GM11168 (cell line): ENCODE data around the gene NUP205.

Source experiments
- in situ Hi-C: fragments of 300-500 bp; cut with MboI; formaldehyde crosslinking; loops from one replicate; pipeline ENCODE4 v1.12.0; 2022; ENCODE audit warnings: low sequenced_read_pairs; ENCODE audit not compliant: unreplicated experiment

The NUP205 gene

DNA sequence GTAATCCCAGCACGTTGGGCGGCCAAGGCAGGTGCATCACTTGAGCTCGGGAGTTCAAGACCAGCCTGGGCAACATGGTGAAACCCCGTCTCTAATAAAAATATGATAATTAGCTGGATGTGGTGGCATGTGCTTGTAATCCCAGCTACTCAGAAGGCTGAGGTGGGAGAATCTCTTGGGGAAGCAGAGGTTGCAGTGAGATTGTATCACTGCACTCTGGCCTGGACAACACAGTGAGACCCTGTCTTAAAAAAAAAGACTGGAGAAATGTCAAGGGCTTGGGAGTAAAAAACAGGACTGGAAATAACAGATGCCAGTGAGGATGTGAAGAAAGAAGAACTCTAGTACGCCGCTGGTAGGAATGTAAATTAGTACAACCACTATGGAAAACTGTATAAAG, 16.7 kb upstream of the NUP205 start:
- in situ Hi-C loops: no loop called here

DNA sequence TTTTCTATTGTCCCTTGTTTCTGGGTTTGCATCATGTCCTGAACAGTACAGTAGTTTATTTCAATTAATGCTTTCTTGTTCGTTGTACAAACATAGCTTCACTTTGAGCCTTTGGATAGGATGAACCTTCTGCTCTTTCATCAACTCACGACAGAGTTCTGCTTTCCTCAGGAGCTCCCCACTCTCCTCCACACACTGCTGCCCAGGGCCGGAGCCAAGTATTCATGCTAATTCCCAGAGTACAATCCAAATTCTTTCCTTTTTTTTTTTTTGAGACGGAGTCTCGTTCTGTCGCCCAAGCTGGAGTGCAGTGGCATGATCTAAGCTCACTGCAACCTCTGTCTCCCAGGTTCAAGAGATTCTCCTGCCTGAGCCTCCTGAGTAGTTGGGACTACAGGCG, 7.5 kb upstream of the NUP205 start:
- in situ Hi-C loops: no loop called here

DNA sequence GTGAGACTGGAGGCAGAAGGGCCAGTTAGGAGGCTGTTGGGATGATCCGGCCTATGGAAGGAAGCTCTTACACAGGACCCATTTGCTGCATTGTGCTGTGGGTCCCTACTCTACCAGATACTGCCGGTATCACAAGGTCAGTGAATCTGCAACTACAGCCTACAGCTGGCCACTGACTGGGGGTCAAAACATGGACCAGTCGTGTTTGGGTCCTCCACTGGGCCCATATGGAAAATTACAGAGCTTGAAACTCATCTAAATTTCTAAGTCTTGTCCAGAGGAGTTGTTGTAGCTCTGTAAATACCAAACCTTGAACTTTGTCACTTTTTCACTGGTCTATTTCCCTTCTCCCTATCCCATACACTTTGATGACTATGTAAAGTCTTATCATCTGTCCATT, 5.6 kb upstream of the NUP205 start:
- in situ Hi-C loops: no loop called here

DNA sequence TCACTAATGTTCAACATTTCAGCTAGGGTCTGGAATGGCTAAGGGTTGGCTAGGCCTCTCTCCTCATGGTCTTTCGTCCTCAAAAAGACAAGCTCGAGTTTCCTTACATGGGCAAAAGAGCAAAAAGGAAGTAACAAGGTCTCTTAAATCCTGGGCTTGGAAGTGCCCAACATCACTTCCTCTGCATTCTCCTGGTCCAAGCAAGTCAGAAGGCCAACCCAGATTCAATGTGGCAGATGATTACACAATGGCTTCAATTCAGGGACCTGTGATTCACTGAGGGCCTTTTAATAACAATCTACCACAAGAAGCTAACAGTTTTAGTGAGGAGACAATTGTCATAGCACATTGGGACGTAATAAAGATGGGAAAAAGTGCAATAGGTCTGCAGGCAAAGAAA, 4.4 kb upstream of the NUP205 start:
- in situ Hi-C loops: no loop called here

DNA sequence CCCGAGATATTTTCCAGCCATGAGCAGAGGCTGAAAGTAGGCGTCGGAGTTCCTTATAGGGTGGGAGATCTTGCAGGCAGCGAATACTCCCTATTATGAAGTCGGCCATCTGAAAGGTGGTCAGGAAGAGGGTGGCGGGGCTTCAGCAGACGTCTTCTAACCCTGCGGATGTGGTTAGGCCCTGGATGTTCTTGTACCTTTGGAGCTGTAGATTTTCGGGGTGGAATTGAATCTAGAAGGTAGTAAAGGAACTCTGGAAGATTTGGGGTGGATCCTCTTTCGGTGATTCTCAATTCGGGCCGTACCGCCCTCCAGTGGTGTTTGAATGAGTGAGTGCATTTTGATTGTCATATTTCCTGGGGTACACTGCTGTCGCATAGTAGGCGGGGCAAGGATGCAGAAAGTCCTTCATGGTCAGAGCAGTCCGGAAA, 635 bp downstream of the NUP205 start:
- in situ Hi-C loops: no loop called here

DNA sequence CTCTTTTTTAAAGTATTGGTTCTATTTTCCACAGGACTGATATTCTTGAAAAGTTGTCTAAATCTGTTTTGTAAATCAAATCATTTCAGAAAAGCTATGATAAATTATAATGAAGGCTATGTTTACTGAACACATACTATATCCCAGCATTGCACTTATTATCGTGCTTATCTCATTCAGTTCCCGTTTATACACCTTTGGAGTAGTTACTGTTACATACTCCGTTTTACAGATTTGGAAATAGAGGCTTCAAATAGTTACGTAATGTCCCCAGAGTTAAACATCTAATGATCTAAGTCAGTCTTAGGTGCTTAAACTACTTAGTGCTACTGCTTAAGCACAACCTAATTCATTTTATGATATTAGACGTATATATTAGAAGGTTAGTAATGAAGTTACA, 1.2 kb downstream of the NUP205 start:
- in situ Hi-C loops: no loop called here

DNA sequence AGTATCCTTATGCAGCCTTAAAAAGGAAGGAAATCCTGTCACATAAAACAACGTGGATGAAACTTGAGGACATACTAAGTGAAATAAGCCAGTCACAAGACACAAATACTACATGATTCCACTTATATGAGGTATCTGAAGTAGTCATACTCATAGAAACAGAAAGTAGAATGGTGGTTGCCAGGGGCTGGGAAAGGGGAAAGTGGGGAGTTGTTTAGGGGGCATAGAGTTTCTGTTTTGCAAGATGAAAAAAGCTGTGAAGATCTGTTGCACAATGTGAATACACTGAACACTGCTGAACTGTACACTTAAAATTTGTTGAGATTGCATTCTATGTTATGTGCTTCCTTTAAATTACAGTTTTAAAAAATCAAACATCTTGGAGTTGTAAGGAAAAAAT, 2.9 kb downstream of the NUP205 start:
- in situ Hi-C loops: no loop called here

DNA sequence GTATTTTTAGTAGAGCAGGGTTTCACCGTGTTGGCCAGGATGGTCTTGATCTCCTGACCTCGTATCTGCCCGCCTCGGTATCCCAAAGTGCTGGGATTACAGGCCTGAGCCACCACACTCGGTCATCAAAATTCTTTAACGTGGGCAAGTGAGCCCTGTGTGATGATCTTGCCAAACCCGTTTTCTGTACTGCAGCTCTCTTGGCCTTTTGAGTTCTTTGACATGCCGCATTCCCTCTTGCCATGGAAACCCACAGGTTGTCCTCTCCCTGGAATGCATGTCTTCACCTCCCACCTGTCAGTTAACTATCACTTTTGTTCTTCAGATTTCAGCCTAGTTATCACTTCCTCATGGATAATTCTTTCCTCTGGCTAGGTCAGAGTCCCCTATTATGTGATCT, 5.0 kb downstream of the NUP205 start:
- in situ Hi-C loops: no loop called here

DNA sequence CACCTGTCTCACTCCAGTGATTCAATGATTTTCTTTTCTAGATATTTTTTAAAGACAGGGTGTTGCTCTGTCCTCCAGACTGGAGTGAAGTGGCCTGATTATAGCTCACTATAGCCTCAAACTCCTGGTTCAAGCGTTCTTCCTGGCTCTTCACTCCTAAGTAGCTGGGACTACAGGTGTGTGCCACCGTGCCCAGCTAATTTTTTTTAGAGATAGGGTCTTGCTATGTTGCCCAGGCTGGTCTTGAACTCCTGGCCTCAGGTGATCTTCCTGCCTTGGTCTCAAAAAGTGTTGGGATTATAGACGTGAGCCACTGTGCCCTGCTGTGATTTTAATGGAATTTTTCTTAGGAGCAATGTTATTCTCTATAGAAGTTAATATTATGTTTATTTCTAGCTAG, 14.1 kb downstream of the NUP205 start:
- in situ Hi-C loops: no loop called here

DNA sequence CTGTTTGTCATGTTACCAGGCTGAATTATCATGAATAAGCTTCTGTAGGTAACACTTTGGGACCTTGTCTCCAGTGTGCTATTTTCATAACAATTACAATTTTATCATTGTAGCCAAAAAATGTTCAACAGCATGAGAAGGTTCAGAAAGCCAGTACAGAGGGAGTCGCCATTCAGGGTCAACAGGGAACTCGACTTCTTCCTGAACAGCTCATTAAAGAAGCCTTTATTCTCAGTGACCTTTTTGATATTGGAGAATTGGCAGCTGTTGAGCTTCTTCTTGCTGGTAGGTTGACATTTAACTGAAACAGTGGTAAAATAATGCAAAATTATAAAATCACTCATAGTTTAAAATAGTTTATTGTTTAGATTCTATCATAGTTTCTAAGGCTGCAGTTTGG, 15.8 kb downstream of the NUP205 start:
- in situ Hi-C loops: no loop called here

DNA sequence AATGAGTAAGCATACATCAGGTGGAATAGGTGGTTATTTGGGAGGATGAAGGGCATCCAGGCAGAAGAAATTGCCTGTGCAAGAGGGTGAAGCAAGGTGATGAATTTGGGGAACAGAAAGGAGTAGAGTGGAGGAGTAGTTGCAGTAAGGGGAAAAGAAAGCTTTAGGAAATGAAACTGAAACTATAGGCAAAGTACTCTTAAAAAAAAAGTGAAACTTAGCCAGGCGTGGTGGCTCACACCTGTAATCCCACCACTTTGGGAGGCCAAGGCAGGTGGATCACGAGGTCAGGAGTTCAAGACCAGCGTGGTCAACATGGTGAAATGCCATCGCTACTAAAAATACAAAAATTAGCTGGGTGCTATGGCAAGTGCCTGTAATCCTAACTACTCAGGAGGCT, 17.6 kb downstream of the NUP205 start:
- in situ Hi-C loops: no loop called here

DNA sequence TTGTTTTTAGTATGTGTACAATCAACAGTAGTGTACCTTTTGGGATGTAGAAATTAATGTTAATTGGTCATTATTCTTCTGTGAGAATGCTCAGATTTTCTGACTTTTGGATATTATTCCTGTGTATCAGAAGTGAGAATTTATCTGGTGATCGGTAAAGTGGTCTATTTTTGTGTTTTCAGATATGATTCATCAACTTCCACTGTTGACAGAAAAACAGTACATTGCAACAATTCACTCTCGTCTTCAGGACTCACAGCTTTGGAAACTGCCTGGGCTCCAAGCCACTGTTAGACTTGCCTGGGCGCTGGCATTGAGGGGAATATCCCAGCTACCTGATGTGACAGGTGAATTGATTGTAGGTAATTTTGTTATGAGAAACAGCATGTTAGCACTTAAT, 20.9 kb downstream of the NUP205 start:
- in situ Hi-C loops: no loop called here

DNA sequence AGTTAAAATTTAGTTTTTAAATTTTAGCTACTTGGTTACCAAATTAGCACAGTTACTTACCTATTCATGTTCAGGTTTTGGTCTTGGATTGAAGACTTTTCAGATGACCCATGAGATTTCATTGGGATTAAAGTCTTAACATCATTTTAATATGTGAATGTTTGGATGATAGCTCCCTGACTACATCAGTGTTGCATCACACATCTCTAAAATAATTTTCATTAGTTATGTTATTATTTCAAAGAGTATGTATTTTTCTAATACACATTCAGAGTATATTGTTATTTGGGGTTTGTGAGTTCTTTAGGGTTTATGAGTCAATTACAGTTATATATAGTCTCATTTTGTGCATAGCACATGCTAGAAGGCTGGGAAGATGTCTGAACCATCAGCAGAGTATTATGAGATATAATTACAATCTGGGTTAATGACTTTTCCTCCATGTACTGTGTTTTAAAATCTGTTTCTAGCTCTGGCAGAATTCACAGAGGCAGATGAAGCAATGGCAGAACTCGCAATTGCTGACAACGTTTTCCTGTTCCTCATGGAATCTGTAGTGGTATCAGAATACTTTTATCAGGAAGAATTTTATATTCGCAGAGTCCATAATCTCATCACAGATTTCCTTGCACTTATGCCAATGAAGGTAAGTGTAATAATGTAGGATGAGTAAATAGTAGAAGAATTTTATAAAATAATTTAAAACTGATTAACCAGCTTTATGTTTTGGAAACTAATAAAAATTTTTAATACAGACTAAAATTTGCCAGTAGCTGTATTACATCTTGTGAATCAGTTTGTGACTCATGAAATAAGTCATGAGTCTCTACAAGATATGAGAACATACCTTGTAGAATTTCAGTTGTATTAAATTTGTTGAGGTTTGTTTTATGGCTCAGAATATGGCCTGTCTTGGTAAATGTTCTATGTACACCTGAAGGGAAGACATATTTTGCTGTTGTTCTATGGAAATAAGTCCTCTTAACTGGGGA, 26.9 kb downstream of the NUP205 start:
- in situ Hi-C loops: no loop called here

DNA sequence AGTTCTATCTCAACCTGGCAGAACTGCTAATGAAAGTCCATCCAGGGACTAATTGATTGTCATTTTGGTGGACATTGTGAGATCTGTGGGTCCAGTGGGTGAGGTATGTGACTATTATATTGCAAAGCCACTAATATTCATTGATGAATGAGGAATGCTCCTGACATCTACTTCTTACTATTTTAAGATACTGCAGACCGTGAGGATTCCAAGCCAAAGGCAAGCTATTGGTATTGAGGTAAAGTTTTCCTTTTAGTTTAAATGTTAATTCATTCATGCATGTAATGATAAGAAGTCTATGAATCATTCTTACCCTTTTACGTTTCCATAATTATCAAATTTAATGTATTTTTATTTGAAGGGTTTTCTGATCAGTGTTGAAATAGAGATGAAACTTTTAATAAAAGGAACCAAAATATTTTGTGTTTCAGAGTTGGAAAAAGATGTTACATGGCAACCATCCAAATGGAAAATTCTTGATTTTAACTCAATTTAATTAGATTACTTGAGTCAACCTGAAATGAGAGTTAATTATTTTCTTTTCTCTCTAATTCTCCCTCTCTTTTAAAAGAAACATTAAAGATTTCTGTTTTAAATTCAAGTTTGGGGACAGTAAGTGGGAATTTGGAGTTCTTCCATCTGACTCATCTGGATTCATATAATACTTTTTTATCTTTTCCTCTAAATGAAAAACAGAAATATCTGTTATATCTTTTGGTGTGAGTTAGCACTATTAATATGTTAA, 39.6 kb downstream of the NUP205 start:
- in situ Hi-C loops: no loop called here

DNA sequence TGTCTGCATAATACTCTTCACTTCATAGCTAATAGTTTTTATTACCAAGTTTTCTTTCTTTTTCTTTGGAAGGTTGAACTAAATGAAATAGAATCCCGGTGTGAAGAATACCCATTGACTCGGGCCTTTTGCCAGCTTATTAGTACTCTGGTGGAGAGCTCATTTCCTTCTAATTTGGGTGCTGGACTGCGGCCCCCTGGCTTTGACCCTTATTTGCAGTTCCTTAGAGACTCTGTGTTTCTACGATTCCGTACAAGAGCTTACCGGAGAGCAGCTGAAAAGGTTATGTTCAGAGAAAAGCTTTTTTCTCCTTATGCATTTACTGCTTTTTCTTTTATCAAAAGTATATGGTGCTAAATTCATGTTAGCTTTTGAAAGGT, 40.2 kb downstream of the NUP205 start:
- in situ Hi-C loops: no loop called here

DNA sequence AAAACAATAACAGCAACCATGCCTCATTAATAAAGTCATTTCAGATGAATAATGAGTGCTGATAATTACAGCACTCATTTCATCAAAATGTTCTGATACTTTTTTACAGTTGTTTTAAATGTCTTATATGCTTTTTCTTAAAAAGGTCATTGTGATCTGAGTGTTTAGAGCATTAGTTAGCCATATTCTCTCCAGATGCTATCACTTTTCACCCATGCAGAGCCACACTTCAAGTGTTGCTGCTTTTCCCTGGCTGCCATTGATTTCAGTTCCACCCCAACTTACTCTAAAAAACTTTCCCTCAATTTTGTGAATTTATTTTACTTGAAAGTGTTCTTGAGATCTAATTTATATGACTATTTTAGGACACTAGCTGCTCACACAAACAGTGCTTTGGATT, 41.8 kb downstream of the NUP205 start:
- in situ Hi-C loops: no loop called here

DNA sequence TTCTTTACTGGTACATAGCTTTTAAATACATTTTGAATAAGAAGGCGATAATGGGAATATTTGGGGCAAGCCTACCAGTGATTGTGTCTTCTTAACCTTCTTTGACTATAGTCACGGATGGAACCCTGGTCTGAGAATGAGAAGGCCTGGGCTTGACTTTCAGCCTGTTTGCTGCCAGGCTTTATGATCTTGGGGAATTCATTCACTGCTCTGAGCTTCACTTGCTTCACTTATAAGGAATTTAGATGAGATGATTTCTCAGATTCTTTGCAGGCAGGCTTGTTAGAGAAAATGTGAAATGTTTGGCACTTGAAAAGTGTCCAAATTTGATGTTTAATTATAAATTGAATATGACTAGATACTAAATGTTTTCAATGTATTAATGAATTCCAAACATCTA, 42.5 kb downstream of the NUP205 start:
- in situ Hi-C loops: no loop called here

DNA sequence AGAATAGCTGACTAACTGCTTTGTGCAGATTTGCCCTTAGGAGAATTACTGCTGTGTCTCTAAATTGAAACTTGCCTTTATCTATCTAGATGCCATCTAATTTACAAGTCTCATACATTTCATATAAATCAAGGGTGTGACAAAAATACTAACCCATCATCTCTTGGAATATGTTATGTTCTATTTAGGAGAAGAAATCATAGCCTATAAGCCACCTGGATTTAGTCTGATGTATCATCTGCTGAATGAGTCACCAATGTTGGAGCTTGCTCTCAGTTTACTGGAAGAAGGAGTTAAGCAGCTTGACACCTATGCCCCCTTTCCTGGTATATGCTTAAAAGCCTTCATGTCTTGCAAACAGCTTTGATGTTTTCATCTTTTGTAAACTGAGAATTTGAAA, 43.5 kb downstream of the NUP205 start:
- in situ Hi-C loops: no loop called here

DNA sequence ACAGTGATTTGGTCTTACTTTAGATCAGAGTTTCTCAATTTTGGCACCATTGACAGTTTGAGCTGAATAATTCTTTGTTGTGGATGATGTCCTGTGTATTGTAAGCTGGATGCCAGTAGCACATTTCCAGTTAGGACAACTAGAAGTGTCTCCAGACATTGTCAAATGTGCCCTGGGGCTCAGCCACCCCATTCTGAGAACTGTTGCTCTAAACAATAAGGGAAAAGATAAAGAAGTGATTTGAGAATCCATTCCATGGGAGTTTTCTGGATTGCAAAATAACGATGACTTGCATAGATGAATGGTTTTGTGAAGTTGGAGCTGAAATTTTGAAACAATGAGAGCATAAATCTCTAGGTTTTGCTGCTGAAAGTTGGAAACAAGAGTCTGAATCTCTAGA, 44.6 kb downstream of the NUP205 start:
- in situ Hi-C loops: no loop called here

DNA sequence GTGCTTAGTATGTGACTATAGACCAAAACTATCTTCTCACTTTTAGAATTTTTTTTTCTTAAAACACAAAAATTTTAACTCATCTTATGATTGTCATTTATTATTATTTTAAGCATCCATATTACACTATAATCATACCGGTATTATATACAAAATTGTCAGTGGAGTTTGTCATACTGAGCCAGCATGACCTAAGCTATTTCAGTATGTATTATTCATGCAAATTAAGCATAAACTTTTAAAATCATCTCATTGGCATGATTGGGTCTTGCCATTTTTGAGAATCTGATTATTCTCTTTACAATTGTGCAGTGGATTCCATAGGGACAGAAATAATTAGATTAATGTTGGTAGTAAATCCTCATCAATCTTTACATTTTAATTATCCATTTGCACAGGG, 58.4 kb downstream of the NUP205 start:
- in situ Hi-C loops: no loop called here

DNA sequence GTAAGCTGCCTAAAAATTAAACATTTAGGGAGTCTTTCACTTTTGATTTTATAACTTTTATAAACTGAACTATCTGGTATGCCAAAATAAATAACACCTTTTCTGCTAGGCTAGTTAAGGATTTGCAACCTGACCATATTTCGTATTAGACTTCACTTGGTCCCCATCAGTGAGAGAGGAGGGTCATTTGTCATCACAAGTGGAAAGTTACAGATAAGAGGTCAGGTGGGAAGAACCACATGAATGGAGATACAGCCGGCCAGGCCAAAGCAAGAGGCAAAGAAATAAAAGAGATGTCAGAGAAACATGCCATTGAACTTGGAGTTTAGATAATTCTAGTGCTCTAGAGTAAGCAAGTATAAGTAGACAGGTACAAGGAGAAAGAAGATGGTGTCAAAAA, 60.1 kb downstream of the NUP205 start:
- in situ Hi-C loops: no loop called here

DNA sequence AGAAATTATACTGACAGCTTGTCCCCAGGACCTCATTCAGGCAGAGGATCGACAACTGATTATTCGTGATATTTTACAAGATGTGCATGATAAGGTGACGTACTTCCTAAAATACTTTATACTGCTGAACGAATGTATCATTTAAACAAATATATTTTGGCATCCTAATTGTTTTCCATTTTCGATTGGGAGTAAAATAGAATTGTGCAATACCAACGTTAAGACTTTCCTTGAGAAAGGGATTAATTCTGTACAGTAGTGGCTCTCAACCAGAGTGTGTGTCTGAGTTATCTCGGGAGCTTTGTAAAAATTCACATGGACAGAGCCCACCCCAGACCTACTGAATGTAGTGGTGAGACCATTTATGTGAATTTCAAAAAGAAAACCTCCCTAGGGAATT, 60.8 kb downstream of the NUP205 start:
- in situ Hi-C loops: no loop called here
